Smooth muscle cell (in vitro differentiated cells): Measurements from ENCODE around the gene APCDD1. TPM values are rescaled to one million over a fixed set of nuclear protein-coding genes. Genes with fewer than 3 reads are reported as not detected.

Experiments used
- DNase-seq: peaks from one replicate; lab custom pipeline; 2025; ENCODE audit not compliant: unreplicated experiment; lab: John Stamatoyannopoulos, UW
- H2AFZ ChIP-seq: fragments of 200-600 bp; sonication (generic); 2 replicates; pipeline ENCODE4 v1.6.0; 2016; ENCODE audit warnings: antibody characterized with exemption, low read depth, mild to moderate bottlenecking
- H3F3A ChIP-seq: fragments of 200-600 bp; sonication (generic); 2 replicates; pipeline ENCODE4 v1.6.0; 2017; ENCODE audit warnings: antibody characterized with exemption, low read depth
- H3K27ac ChIP-seq: fragments of 200-600 bp; sonication (generic); 2 replicates; pipeline ENCODE4 v1.5.1; 2016; ENCODE audit warnings: low read depth, mild to moderate bottlenecking
- H3K27me3 ChIP-seq: fragments of 200-600 bp; sonication (generic); 2 replicates; pipeline ENCODE4 v1.6.1; 2016; ENCODE audit warnings: low read depth, mild to moderate bottlenecking
- H3K36me3 ChIP-seq: fragments of 200-600 bp; sonication (generic); 2 replicates; pipeline ENCODE4 v1.5.1; 2016; ENCODE audit warnings: low read depth
- H3K4me1 ChIP-seq: fragments of 200-600 bp; sonication (generic); 2 replicates; pipeline ENCODE4 v1.5.1; 2016; ENCODE audit warnings: low read depth
- H3K4me2 ChIP-seq: fragments of 200-600 bp; sonication (generic); 2 replicates; pipeline ENCODE4 v1.6.0; 2016; ENCODE audit warnings: mild to moderate bottlenecking
- H3K4me3 ChIP-seq: fragments of 200-600 bp; sonication (generic); 2 replicates; pipeline ENCODE4 v1.5.1; 2016; ENCODE audit warnings: mild to moderate bottlenecking
- H3K79me2 ChIP-seq: fragments of 200-600 bp; sonication (generic); 2 replicates; pipeline ENCODE4 v1.6.0; 2016; ENCODE audit warnings: low read depth, mild to moderate bottlenecking
- H3K9ac ChIP-seq: fragments of 200-600 bp; sonication (generic); 2 replicates; pipeline ENCODE4 v1.6.0; 2016; ENCODE audit warnings: low read depth
- H3K9me3 ChIP-seq: fragments of 200-600 bp; sonication (generic); replicated peaks from 2 replicates; pipeline ENCODE4 v1.5.1; 2016; ENCODE audit warnings: low read depth
- H4K20me1 ChIP-seq: fragments of 200-600 bp; sonication (generic); 2 replicates; pipeline ENCODE4 v1.6.0; 2016; ENCODE audit warnings: low read depth
- WGBS: methylation state at CpG from one replicate; pipeline ENCODE4 v1.1.7; 2016; ENCODE audit warnings: low lambda C conversion rate; 5-methylcytosine and 5-hydroxymethylcytosine counted together
- polyA plus RNA-seq: library from polyadenylated mRNA; unstranded; fragments of >200 nt; fragmentation: Nextera tagmentation; extraction: Ambion mirVana; gene quantifications from 2 replicates; pipeline ENCODE4 v1.2.1, GENCODE V29; 2016
- total RNA-seq: library from RNA; depleted of rRNA; stranded (reverse); fragments of >200 nt; gene quantifications from 2 replicates; pipeline ENCODE4 v1.2.3, GENCODE V29; 2014
- TF ChIP-seq, protein P1 (sequence below): fragments of 200-600 bp; sonication (generic); IDR thresholded peaks from 2 replicates; pipeline ENCODE4 v1.5.1; 2017; ENCODE audit warnings: borderline replicate concordance, mild to moderate bottlenecking, antibody characterized with exemption; ENCODE audit not compliant: insufficient read depth, poor library complexity, severe bottlenecking

APCDD1 gene
- total and polyA plus RNA-seq, 2 experiments from 2014 or later = 17.3 to 23.1 TPM

DNA sequence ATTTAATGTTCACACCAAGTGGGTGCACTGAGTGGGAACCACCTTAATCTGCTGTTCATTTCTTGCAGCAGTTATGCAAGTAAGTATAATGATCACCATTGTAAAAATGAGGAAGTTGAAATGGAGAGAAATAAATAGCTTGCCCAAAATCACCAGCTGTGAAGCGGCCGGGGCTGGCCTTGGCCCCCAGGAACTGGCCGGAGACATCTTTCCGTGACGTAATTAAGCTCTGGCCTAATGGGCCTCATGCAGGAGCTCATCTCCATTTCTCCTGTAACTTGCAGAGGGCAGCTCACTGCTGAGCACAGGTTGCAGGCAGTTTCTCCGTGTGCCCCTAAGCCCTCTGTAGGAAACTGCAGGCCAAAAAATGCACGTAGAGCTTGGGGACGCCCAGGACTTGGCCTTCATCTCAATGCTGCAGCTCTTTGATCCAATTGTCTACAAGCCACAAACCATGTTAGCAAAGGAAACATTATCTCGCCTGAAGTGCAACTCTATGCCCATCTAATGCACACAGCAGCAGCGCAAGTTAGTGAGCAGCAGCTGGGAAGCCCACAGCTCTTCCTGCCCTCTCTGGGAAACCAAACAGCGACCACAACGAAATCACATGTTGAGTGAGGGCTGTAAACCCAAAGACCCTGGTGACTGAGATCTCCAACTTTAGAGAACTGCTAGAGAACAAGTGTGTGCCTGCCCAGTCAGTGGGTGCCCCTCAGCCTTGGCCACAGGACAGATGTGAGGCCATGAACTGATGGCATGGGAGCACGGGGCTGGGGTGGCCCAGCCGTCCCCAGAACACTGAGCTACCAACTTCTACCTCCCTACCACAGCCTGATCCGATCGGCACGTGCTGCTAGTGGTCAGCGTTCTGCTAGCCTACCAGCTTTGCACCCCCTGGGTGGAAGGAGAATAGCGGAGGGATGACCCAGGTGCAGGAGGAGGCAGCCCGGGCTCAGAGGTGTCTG lies 28.8 kb downstream of the APCDD1 start:
- Histone ChIP-seq H3K4me2 (no peak overlapping the region), H3F3A (no peaks in the 10 kb centered on the region), H4K20me1 (no peaks in the 10 kb centered on the region), H3K27ac (no peak overlapping the region), H3K36me3 (no peaks in the 10 kb centered on the region), H3K79me2 (no peaks in the 10 kb centered on the region), H3K9ac (no peak overlapping the region), H3K4me3 (no peak overlapping the region), H3K4me1 (no peaks in the 10 kb centered on the region), H3K9me3 (no peaks in the 10 kb centered on the region), H3K27me3 (no peaks in the 10 kb centered on the region), H2AFZ (no peak overlapping the region)
- TF ChIP-seq, protein P1, sequence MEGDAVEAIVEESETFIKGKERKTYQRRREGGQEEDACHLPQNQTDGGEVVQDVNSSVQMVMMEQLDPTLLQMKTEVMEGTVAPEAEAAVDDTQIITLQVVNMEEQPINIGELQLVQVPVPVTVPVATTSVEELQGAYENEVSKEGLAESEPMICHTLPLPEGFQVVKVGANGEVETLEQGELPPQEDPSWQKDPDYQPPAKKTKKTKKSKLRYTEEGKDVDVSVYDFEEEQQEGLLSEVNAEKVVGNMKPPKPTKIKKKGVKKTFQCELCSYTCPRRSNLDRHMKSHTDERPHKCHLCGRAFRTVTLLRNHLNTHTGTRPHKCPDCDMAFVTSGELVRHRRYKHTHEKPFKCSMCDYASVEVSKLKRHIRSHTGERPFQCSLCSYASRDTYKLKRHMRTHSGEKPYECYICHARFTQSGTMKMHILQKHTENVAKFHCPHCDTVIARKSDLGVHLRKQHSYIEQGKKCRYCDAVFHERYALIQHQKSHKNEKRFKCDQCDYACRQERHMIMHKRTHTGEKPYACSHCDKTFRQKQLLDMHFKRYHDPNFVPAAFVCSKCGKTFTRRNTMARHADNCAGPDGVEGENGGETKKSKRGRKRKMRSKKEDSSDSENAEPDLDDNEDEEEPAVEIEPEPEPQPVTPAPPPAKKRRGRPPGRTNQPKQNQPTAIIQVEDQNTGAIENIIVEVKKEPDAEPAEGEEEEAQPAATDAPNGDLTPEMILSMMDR = no peak
- 95% methylated on average over 20 of the region's 20 CpGs for WGBS
- no peak for DNase-seq

DNA sequence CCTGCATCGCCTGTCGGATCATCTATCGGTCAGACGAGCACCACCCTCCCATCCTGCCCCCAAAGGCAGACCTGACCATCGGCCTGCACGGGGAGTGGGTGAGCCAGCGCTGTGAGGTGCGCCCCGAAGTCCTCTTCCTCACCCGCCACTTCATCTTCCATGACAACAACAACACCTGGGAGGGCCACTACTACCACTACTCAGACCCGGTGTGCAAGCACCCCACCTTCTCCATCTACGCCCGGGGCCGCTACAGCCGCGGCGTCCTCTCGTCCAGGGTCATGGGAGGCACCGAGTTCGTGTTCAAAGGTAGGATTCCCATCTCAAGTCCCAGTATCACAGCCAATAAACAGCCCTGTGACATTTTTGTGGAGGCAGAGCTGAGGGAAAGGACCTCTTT lies 31.0 kb downstream of the APCDD1 start:
- H3K4me3 ChIP-seq = no peak overlapping the region
- H3K79me2 ChIP-seq = no peaks in the 10 kb centered on the region
- no peaks in the 10 kb centered on the region for H3K27me3 ChIP-seq
- no peaks in the 10 kb centered on the region for H4K20me1 ChIP-seq
- H3K36me3 ChIP-seq = no peaks in the 10 kb centered on the region
- DNase-seq = no peak
- no peaks in the 10 kb centered on the region for H3K9me3 ChIP-seq
- no peak overlapping the region for H2AFZ ChIP-seq
- H3K4me1 ChIP-seq = no peaks in the 10 kb centered on the region
- no peak overlapping the region for H3K9ac ChIP-seq
- no peak overlapping the region for H3K4me2 ChIP-seq
- H3F3A ChIP-seq = peaks cover 5% of the 10 kb centered on the region
- TF ChIP-seq, protein P1 = no peak
- H3K27ac ChIP-seq = no peak overlapping the region
- 98% methylated on average over 17 of the region's 20 CpGs for WGBS

DNA sequence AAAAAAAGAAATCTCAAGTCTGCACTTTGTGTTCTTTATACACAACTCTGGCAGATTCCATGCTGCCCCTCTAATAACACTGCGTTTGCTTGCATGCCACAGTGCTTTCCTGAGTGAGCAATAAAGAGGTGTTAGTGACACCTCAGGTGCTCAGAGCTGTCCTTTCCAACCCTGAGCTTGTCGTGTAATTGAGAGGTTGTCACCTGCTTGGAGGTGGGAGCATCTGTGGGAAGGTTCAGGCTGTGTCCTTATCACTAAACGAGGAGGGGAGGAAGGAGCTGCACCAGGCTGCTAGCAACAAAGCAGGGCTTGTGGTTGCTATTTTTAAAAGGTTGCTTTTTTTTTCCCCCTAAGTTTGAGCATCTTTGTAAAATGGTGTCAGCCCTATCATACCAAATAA lies 31.9 kb downstream of the APCDD1 start:
- no peak overlapping the region for H3K4me3 ChIP-seq
- no peaks in the 10 kb centered on the region for H3K9me3 ChIP-seq
- no peak overlapping the region for H2AFZ ChIP-seq
- H3K4me1 ChIP-seq = no peaks in the 10 kb centered on the region
- H3K79me2 ChIP-seq = no peaks in the 10 kb centered on the region
- no peak overlapping the region for H3K4me2 ChIP-seq
- DNase-seq = no peak
- H3F3A ChIP-seq = peaks cover 5% of the 10 kb centered on the region
- no peaks in the 10 kb centered on the region for H3K27me3 ChIP-seq
- 85% methylated on average over 3 of the region's 3 CpGs for WGBS
- H4K20me1 ChIP-seq = no peaks in the 10 kb centered on the region
- TF ChIP-seq, protein P1 = no peak
- H3K36me3 ChIP-seq = no peaks in the 10 kb centered on the region
- H3K27ac ChIP-seq = no peak overlapping the region
- H3K9ac ChIP-seq = no peak overlapping the region
